Activated CD8-positive, alpha-beta memory T cell treated with anti-CD3 and anti-CD28 coated beads, Interleukin-2, amount 50 U/mL, for 48 hours (primary cell): ENCODE measurements around the gene DNM1L.
A peak's percentile ranks its signal among the peaks of the same experiment; 100 is the strongest.

Source experiments
- DNase-seq: peaks from one replicate; pipeline ENCODE4 v3.0.0-alpha.2; 2020

DNM1L gene

GRCh38 chr12:32679091-32679919, at the start of gene DNM1L:
Gene DNM1L, plus strand, starts transcription at chr12:32679301. Its CDS starts 63 bp downstream, at chr12:32679364.
- DNase-seq: peak; percentile 91

- DNase-seq: no peak
These were observed 37.7 kb upstream of the DNM1L start for GRCh38 chr12:32641287-32641901.

- DNase-seq: no peak
These were observed 34.7 kb upstream of the DNM1L start for GRCh38 chr12:32644431-32644830.

GRCh38 chr12:32647275-32647674, 31.8 kb upstream of the DNM1L start:
- DNase-seq: no peak

GRCh38 chr12:32650508-32650907, 28.6 kb upstream of the DNM1L start:
- DNase-seq: no peak

- no peak for DNase-seq
These were observed 27.7 kb upstream of the DNM1L start for GRCh38 chr12:32651151-32651955.

- no peak for DNase-seq
These were observed 27.2 kb upstream of the DNM1L start for GRCh38 chr12:32651956-32652210.

GRCh38 chr12:32659908-32660440, 19.1 kb upstream of the DNM1L start:
- DNase-seq: no peak

GRCh38 chr12:32661706-32662105, 17.4 kb upstream of the DNM1L start:
- no peak for DNase-seq

- no peak for DNase-seq
These were observed 16.4 kb upstream of the DNM1L start for GRCh38 chr12:32662665-32663064.

- DNase-seq: no peak
These were observed 13.1 kb upstream of the DNM1L start for GRCh38 chr12:32666018-32666417.

GRCh38 chr12:32669584-32669983, 9.5 kb upstream of the DNM1L start:
- no peak for DNase-seq

GRCh38 chr12:32671930-32672780, 6.9 kb upstream of the DNM1L start:
- DNase-seq: no peak

GRCh38 chr12:32679920-32680237, 778 bp downstream of the DNM1L start:
- DNase-seq: no peak

GRCh38 chr12:32680787-32681186, 1.7 kb downstream of the DNM1L start:
- DNase-seq: no peak

GRCh38 chr12:32681272-32681671, 2.2 kb downstream of the DNM1L start:
- no peak for DNase-seq

GRCh38 chr12:32686340-32686739, 7.2 kb downstream of the DNM1L start:
- no peak for DNase-seq

GRCh38 chr12:32688786-32689185, 9.7 kb downstream of the DNM1L start:
- no peak for DNase-seq

GRCh38 chr12:32690927-32691326, 11.8 kb downstream of the DNM1L start:
- no peak for DNase-seq

- DNase-seq: no peak
These were observed 13.3 kb downstream of the DNM1L start for GRCh38 chr12:32692358-32692757.

- no peak for DNase-seq
These were observed 13.9 kb downstream of the DNM1L start for GRCh38 chr12:32693036-32693435.

- DNase-seq: no peak
These were observed 16.7 kb downstream of the DNM1L start for GRCh38 chr12:32695787-32696186.

GRCh38 chr12:32697445-32697844, 18.3 kb downstream of the DNM1L start:
- no peak for DNase-seq
